Activated CD8-positive, alpha-beta memory T cell treated with anti-CD3 and anti-CD28 coated beads, Interleukin-2, amount 50 U/mL, for 24 hours (primary cell): Measurements from ENCODE around the gene RAMP3.

ENCODE experiments used
- DNase-seq: peaks from one replicate; pipeline ENCODE4 v3.0.0-alpha.2; 2020; ENCODE audit errors: extremely low read depth

The RAMP3 gene

DNA sequence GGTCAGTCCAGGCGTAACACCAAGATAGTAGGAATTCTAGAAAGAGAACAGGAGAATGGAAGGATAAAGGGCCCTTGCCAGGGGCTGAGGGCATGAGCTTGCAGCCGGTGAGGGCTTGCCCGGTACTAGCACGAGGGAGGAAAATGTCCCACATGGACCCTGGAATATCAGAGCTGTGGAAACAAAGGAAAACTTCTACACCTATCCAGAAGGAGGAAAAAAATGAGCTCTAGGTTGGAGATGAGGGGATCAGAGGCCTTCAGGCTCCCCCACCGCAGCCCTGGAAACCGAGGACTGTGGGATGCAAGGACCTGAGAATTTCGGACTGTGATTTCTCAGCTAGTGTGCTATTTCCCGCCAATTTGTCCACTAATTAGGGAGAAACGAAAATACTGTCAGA lies 22.1 kb downstream of the RAMP3 start:
- DNase-seq: no peak

DNA sequence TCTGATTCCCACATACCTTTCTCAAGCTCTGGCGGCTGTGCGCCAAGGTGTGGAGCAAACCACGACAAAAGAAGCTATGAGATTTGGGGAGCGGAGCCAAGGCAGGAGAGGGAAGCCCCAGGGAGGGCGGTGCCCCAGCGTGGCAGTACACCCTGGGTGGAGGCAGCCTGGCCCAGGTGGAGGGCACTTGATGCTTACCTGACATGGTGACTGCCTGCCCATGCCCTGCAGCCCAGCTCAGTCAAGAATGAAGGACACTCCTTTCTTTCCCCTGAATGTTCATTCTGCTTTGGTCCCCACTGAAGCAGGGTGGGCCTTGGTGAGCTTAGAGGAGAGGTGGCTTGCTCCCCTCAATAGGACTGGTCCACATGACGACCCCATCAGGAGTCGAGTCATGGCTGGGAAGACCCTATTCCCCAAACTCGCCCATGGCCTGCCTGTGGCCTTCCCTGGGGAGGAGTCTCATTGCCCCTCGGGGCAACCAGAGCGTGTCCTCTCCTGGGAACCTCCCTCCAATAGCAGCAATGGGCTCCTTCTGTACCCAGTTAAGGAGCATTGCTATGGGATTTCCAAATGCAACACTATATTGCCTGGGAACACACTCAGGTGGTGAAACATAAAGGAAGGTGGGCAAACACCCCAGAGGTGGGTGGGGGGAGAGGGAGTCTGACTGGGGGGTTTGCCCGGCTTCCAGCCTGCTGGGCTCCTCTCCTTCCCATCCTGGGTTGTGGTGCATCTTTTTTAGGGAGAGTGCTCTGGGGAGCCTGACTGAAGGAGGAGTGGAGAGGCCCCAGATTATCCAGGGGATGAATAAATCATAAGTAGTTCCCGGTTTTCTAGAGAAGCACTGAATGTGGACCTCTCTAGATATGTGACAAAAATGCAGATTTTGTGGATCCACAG lies 22.7 kb downstream of the RAMP3 start:
- DNase-seq: no peak

DNA sequence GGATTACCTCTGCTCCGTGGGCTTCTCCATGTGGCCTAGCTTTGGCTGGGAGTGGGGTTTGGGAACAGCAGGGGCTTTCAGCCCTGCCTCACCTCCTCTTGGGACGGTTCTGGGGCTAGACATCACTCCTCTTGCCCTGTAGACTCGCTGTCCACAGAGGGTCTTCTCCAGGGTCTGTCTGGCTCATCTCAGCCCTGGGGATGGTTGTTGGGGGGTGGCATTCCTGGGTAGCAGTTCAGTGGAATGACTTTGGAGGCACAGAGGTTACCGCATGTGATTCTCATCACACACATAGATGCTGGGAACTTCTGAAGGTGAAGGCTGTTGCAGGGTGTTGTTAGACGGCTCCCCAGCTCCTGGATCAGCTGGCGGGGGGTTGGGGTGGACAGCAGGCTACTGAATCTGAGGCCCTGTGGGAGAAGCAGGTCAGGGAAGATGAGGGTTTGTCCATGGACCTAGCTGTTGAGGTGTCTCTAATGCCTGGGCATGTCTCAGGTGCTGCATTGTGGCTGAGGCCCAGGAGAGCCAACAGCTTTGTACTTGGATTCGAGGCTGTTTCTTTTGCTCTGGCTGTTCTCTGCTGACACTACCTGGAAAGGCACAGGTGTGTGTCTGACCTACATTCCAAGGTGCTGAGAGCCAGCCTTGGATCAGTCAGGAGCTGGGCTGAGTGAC lies 23.8 kb downstream of the RAMP3 start:
- DNase-seq: no peak

DNA sequence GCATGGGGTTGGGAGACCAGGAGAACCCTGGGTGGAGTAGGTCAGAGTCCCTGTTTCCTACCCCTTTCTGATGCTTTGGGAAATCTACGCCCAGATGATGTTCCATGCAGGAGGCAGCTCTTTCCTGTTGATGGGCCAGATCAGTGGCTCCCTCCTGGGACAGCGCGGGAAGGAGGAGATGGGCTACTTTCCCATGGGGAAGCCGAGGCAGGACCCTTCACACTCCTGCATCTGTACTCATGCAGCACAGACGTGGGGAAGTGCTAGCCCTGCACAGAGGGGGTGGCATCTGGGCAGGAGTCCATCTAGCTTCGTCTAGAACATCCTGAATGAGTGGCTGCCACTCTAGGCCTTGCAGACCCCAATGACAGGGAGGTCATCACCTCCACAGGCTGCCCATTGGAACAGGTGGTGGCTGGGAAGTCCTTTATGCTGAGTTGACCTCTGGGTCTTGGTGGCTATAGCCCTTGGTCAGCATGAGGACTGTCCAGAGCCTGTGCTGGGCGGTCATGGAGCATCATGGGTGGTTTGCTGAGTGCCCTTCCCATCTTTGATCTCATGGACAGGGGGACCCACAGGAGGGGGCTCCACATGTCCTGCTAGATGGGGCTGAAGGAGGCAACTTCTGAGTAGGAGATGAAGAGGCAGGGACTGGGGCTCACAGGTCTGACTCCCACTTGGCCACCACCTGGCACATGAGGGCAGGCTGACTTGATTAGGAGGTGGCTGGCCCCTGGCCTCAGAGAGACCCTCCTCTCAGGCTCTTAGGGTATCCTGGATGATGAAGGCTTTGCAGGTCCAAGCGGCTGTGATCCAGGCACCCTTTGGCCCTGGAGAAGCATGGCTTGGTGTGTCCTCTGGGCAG lies 24.6 kb downstream of the RAMP3 start:
- DNase-seq: no peak

DNA sequence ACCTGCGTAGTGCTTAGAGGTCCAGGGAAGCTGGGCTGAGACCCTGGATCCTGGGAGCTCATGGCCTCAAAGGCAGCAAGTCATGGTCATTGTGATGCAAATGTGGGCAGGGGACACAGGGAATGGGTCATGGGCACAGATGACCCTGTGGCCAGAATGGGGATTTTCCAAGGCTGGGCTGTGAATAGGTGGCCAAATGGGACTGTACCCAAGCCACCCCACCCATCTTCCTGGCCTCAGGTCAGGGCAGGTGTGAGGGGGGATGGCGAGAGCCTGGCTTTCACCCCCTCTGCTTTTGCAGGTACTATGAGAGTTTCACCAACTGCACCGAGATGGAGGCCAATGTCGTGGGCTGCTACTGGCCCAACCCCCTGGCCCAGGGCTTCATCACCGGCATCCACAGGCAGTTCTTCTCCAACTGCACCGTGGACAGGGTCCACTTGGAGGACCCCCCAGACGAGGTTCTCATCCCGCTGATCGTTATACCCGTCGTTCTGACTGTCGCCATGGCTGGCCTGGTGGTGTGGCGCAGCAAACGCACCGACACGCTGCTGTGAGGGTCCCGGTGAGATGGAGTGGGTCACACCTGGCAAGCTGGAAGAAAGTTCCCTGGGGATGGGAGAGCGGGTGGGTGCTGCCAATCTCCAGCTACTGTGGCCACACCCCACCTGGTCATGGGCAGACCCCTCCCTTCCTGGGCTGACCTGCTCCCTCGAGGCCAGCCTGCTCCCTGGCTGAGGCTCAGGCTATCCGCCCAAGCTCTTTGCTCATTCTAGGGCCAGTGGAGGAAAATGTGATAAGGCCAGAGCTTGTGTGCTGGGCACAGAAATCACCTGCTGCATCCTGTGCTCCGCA lies 25.5 kb downstream of the RAMP3 start:
- no peak for DNase-seq

DNA sequence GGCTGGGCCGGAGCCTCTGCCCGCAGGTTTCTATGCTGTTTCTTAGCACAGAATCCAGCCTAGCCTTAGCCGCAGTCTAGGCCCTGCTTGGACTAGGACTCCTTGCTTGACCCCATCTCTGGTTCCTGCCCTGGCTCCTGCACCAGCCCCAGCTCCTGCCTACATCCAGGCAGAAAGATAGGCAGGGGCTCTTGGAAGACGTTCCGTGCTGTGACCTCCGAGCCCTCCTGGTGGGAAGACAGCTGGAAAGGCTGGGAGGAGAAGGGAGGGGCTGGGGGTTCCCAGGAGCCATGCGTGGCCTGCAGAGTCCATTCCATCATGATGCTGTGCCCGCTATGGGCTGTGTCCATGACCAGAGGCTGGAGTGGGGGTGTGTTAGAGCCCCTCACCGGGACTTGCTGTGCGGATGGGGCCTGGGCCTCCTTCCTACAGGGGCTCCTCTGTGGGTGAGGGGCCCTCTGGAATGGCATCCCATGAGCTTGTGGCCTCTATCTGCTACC lies 26.2 kb downstream of the RAMP3 start:
- DNase-seq: no peak

DNA sequence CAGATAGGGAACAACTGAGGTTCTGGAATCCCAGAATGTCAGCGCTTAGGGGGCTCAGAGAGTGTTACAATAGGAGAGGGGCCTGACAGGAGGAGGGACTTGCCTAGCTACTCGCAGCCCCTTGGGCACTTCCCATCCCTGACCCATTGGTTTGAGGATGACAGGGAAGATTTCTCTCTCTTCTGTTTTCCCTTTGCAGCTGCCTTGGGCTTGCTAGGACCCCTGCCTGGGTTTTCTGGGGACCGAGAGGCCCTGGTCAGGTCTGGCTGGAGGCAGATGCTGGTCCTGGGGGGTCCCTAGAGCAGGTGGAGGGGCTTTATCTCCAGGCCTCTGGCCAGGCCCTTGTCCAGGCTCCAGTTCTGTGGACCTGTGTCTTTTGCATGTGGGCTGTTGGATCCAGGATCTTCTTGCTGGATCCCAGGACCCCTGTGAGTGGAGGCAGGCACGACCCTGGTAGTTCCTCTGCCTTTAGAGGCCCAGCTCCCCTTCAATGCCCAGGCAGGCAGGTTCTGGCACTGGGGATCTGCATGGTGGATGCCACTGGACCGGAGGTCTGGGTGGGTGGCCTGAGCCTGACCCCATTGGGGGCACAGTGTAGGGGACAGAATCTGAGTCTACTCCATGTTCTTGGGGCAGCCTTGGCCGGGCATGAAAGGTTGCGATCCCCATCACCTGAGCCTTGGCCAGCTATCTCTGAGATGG lies 26.9 kb downstream of the RAMP3 start:
- DNase-seq: no peak

DNA sequence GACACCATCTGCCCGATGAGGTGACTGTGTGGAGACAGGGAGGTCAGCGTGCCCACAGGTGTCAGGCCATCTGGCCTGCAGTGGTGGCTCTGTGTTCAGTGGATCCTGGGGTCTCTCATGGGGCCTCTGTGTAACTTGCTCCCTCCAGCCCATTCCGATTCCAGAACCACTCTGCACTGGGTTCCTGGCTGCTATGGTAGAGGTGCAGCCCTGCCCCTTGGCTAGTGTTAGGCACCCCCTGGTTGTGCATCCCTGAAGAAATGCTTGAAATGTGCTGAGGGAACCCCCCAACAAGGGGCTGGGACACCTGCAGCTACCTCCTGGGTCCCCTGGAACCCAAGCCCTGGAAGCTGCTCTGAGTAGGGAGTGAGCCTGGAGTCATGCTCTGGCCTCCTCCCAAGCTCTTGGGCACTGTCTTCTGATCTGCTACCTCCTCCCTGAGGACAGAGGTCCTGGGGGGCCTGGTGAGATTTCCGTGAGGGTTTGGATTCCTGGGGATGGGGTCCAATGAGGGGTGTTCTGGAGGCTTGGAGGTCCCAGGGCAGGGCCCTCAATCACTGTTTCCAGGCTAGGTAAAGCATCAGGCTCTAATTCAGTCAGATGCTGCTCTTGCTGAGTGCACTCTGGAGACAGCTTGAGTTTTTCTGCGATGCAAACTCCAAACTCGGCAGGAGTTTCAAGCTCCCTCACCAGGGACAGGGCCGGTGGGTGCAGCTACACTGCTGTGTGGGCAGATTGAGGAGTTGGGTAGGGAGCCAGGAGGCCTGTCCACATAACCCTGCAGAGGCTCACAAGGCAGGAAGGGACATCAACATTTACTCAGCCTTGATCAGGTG lies 27.7 kb downstream of the RAMP3 start:
- no peak for DNase-seq

DNA sequence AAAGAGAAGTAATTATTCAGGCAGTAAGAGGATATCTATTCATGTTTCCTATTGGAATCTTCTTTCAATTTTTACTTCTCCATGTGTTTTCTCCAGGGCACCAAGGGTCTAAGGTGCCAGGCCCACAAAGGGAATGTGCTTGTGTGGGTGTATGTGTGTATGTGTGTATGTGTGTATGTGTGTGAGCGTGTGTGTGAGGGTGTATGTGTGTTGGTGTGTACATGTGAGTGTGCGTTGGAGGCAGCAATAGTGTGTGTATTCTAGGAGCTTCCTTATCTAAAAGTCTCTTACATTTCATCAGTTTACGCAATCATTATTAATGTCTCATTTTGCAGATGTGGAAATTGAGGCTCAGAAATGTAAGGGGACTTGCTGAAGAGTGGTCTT lies 28.3 kb downstream of the RAMP3 start:
- DNase-seq: no peak

DNA sequence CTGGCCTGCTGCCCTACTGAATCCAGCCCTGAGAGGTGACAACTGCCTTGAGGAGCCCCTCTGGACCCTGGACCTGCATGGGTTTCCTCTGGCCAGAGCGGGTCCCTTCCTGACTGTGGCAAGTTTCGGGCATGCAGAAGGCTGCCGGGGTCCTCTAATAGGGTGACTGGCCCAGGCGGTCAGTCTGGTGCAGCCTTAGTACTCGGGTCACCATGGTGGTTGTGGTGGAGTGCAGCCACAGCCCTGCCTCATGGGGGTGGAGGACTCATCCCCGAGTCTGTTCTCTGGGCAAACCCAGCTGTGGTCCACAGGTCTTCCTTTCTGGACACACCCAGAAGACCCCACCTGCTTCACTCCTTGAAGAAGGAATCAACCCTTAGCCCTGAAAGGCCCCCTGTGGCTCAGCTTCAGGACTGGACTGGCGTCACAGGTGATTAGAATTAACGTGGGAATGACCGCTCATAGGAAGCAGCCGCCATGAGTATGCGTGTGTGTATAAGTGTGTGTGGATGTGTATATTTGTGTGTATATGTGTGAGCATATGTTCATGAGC lies 28.7 kb downstream of the RAMP3 start:
- no peak for DNase-seq

DNA sequence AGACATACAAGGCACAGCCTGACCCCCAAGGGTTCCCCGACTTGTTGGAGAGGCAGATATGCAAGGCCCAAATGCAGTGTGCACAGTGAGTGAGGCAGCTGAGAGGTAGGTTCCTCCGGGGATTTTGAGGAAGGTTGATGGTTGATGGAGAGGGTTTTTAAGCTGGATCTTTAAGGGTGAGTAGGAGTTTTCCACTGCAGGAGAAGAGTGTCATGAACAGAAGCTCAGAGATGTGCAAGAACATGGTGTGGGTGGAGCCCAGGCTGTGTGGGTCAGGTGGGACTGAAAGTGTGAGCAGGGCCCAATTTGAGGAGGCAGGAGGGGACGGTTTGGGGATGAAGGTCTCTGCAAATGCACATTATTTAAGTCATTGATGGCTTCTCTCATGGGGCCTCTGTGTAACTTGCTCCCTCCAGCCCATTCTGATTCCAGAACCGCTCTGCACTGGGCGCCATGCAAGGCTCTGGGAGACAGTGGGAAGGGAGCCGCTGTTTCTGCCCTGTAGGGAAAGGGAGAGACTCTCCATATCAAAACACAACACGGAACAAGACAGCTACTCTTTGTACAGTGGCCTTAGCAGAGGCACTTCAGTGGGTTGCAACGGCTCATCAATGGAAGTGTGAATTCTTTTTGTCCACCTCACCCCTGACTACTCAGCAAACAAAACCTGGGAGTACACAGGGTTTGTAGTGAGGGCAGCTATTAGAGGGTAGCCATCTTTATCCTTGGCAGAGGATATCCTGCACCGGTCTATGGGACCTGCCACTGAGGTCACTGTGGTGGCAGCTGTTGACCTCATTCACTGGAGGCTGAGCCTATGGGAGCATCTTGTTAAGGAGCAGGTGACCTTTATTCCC lies 29.7 kb downstream of the RAMP3 start:
- no peak for DNase-seq

DNA sequence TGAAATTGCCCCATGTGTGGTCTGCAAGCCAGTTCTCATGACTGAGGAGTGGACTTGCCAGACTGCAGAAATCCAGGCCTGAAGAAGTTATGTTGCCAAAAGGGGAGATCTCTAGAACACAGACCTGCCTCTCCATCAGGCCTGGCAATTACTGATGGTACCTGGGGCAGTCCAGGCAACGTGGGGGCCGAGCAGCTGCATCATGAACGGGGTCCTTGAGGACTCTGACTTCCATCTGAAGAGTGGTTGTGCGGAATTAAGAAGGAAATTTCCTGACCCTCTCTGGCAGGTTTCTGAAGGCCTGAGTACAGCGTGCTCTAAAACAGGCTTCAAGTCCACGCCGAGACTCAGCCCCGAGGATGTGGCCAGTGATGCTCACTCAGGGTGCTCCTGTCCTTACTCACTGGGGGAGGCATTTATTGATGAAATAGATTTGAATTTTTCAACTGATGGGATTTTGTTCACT lies 30.4 kb downstream of the RAMP3 start:
- DNase-seq: no peak

DNA sequence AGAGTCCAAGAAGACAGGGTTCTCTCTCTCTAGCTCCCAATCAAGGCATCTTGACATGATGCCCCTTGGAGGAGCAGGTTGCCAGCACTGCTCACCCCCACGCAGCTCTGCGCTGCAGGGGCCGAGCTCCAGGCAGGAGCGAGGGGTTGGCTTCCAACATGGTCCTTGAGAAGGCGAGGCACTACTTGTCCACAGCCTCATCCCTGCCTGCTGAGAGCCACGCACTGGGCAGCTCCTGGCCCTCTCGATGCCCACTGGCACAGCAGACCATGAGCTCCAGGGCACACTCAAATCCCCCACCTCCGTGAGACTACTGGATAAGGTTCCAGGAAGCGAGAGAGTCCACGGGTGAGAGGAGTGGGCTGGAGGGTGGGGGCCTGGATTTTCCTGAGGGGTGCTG lies 31.1 kb downstream of the RAMP3 start:
- DNase-seq: no peak

DNA sequence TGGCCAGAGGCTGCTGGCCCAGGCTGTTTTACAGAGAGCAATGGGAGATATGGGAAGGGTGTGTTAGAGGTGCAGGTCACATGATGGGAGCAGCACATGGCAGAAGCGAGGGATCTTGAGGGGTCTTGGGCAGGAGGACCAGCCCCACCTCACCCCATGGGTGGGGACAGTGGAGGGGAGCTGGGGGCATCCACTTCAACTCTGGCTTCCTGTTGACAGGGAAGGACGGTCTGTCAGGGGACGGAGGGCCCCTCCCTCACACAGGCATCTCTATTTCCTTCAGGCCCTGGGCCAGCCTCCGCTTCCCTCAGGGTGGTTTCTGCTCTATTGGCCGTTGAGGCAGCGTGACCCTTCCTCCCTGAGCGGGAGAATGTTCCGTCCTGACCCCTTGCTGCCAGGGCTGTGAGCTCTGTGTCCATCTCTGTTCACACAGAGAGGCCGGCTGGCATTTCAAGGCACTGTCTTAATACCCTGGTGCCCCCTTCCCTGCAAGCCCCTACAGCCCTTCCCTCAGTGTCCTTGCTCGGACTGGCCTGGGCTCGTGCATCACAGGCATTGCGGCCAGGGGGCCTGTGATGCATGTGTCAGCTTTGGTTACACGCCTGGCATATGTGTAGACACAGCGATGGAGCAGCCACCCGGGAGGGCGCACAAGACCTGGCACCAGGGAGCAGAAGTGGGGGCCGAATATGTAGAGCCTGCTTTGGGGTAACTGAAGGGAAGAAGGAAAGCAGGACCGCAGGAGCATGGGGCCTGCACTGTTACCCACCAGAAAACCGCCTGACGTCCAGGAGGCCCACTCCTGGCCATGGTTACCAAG lies 31.8 kb downstream of the RAMP3 start:
- DNase-seq: no peak

DNA sequence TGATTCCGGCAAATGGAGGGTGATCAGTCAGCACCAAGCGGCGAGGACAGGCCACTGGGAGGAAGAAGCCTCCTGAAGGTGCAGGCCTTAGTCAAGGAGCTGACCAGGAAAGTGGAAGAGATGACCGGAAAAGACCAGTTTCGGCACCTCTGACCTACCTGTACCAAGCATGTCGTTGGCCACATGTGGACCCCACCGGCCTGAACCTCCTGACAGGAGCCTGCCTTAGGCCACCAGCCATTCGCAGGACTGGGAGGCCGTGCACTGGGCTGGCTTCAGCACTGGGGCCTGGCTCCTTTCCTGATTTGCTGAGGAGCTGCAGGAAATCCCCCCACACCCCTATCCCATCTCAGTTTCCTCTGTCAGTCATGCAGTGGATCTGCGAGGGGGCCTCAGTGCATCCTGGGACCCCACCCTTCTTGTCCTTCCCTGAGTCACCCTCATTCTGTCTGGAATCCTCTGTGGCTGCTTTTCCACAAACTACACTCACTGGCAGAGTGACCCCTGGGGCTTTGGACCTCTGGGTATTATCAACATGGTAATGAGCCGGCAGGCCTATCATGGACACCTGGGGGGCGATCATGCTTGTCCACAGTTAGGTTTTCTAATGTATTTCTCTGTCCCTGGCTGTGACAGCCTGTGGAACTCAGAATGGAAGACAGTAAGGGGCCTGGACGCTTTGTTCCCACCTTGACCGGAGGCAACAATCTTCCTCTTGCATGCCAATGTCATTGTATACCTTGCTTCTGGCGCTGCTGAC lies 33.0 kb downstream of the RAMP3 start:
- no peak for DNase-seq

DNA sequence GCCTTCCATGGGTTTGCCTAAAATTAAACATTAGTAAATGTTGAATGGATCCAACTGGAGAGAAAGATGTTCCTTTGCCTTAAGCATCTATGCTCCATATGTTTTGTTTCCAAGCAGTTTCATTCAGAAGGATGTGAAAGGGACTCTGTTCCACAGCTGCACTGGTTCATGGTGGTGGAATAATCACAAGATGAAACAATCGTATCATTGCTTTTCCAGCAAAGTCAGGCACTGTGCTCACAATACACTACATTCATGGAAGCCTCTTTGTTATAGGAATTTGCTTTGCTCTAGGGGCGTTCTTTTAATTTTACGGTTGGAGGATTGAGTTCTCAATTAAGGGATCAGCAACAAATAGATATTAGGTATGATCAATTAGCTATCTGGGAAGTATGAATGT lies 33.8 kb downstream of the RAMP3 start:
- no peak for DNase-seq

DNA sequence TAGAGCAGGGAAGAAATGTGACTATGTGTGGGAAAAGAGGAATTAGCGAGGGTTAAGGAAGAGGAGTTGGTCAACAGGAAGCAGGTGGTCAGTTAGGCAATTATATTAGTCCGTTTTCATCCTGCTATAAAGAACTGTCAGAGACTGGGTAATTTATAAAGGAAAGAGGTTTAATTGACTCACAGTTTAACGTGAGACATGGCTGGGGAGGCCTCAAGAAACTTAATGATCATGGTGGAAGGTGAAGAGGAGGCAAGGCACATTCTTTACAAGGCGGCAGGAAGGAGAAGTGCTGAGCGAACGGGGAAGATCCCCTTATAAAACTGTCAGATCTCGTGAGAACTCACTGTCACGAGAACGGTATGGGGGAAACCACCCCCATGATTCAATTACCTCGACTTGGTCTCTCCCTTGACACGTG lies 35.0 kb downstream of the RAMP3 start:
- DNase-seq: no peak
